ENCODE results near the gene EFCAB11. TPM values are rescaled to one million over a fixed set of nuclear protein-coding genes. Genes with fewer than 3 reads are reported as not detected.

EFCAB11 gene
- total and polyA plus RNA-seq, 2 of the 8 experiments (the other 6 are each of a cell fraction or from before 2014, with no cell fraction given) = 6.8 to 12.8 TPM

- no peak for TF ChIP-seq CHD7 (IDR thresholded peaks at IDR 0.05; ENCODE audit: insufficient replicate concordance, low read length)
- no peak for TF ChIP-seq HDAC6 (IDR thresholded peaks at IDR 0.05; ENCODE audit: low read depth, low read length)
- TF ChIP-seq POLR2A (IDR thresholded peaks at IDR 0.05; ENCODE audit: control extremely low read depth in 1 of 2, low read depth in 2 of 2, low read length in 2 of 2) = no peak
- TF ChIP-seq JUND (IDR thresholded peaks at IDR 0.05; ENCODE audit: low read length) = no peak
- TF ChIP-seq CHD1 (IDR thresholded peaks at IDR 0.05; ENCODE audit: low read depth, low read length) = no peak
- TF ChIP-seq NANOG (IDR thresholded peaks at IDR 0.05; ENCODE audit: insufficient read depth, low read depth, low read length, poor library complexity, severe bottlenecking) = no peak
- TF ChIP-seq EP300 (IDR thresholded peaks at IDR 0.05; ENCODE audit: borderline replicate concordance in 1 of 2, low read depth in 2 of 2, low read length in 2 of 2) = no peak
- TF ChIP-seq EGR1 (IDR thresholded peaks at IDR 0.05; ENCODE audit: borderline replicate concordance, low read depth, low read length) = no peak
- TF ChIP-seq GABPA (IDR thresholded peaks at IDR 0.05; ENCODE audit: borderline replicate concordance, insufficient read depth, low read length) = no peak
Observed at GRCh38 chr14:89965839-89966238, 11.3 kb upstream of the EFCAB11 start (continued).
